Activated CD8-positive, alpha-beta memory T cell treated with anti-CD3 and anti-CD28 coated beads, Interleukin-2, amount 50 U/mL, for 24 hours (primary cell): ENCODE results near the gene CYP2C19.
"Not testable (repeated sequence)": the region's sequence is repeated elsewhere in the genome, so short reads cannot be mapped to it uniquely, and the experiment has no call there.

ENCODE experiments used
- DNase-seq: peaks from one replicate; pipeline ENCODE4 v3.0.0-alpha.2; 2020; ENCODE audit errors: extremely low read depth

CYP2C19 gene

GRCh38 chr10:94879214-94879613, 116.7 kb downstream of the CYP2C19 start:
- no peak for DNase-seq

DNA sequence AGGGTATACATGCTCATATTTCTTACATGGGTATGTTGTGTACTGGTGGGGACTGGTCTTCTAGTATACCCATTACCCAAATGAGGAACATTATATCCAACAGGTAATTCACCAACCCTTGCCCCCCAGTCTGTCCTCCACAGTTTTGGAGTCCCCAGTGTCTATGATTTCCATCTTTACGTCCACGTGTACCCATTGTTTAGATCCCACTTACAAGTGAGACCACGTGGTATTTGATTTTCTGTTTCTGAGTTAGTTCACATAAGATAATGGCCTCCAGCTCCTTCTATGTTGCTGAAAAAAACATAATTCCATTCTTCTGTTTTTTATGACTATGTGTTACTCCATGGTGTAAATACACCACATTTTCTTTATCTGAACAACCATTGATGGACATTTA, 126.6 kb downstream of the CYP2C19 start:
- no peak for DNase-seq

- no peak for DNase-seq
These were observed 128.0 kb downstream of the CYP2C19 start for GRCh38 chr10:94890264-94891022.

- DNase-seq, result not testable (repeated sequence)
These were observed 135.9 kb downstream of the CYP2C19 start for GRCh38 chr10:94898414-94898813.

DNA sequence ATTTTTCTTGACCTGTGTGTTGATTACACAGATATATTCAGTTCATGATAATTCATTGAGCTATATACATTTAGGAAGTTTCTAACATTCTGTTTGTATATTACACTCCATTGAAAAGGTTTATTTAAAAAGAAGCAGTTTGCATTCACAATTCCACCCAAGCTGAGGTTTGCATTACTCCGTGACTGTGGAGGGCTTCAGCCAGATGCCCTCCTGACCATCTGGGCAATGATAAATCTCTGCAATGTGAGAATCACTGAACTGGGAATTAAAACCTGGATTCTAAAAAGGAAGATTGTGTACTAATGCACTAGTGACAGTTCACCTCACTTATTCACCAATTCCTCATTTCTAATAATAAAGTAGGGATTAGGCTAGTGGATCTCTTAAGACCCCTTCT, 139.6 kb downstream of the CYP2C19 start:
- DNase-seq, result no peak

DNA sequence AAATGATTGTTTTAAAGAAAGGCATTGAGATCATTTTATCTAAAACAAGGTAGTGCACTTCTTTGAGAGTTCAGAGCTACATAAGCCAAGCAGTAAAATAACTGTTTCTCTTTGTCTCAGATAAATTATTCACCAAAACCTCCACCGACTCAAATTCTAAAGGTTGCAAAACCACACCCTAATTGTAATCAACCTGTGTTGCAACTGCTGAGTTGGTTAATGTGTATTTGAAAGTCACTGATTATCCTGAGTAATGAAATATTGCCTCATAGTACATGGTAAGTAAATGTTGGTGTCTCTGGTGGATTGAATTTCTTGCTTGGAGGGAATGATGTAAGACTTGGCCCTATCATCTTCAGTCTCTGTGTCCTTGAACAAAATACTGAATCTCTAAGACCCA, 140.1 kb downstream of the CYP2C19 start:
- no peak for DNase-seq
